GF-D8 (cell line): ENCODE data around the gene DIDO1.
"Not testable (repeated sequence)": the region's sequence is repeated elsewhere in the genome, so short reads cannot be mapped to it uniquely, and the experiment has no call there.

Experiments used
- DNase-seq: peaks from one replicate; lab custom pipeline; 2025; lab: John Stamatoyannopoulos, UW

DIDO1 gene

DNA sequence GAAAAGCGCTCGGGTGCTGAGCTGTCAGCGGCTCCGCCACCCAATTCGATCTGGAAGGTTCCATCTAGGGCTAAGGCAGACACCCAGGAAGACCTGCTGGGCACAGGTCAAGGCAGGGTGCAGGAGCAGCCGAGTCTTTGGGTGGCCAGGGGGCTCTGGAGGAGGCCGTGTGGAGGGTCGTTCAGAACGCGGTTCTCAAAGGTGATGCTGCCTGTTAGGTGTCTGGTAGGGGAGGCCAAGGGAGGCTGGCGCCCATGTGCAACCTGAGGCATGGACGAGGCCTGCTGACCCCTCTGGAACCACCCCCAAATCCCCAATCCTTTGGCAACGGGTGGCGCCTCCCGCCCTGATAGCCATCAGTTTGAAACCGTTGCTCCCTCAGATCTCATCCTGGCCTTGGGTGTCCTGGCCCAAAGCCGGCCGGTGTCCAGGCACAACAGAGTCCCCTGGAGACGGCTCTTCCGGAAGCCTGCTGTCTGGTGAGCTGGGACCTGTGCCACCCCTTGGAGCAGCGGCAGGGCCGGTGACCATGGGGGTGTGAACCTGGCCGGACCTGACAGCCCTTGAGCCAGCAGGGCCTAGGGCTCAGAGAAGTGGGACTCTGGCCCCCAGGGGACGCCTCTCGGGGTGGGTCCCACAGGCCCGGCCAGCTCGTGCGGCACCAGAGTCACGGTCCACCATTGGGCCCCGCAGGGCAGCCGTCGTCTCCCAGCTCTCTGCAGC lies 36.7 kb upstream of the DIDO1 start:
- no peak for DNase-seq

- no peak for DNase-seq
These were observed 36.0 kb upstream of the DIDO1 start for GRCh38 chr20:62962221-62962879.

DNA sequence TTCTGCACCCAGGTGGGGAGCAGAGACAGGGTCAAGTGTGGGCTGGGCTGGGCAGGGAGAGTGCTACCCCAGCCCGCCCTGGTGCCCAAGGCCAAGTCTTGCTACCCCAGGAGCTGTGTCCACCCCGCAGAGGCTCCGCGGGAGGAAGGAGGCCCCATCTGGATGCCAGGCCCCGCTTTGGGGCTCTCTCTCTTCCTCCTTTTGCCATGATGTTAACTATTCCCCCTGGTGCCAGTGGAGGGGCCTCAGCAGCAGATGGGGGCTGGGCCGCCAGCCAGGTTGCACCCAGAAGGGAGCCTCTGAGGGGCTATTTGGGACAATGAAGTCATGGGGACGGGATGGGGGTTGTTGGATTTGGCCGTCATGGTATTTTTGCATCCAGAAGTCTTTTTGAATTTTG lies 35.5 kb upstream of the DIDO1 start:
- no peak for DNase-seq

DNA sequence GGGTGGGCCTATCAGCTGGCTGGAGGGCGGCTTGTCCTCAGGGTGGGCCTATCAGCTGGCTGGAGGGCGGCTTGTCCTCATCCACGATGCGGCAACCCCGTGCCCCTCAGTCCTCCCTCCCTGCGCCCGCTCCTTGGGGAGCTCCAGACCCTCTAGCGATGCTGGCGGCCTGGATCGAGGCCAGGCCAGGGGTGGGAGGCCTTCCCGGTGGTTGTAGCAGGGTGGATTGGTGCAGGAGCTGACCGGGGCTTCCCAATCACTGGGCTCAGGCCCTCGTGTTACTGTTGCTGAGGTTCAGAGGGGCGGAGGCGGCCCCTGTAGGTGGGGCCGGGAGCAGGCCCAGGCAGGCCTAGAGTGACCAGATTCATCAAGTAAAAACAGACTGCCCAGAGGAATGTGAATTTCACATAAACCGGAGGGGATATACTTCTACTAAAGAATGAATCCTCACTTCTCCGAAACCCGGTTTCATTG lies 35.0 kb upstream of the DIDO1 start:
- DNase-seq, result no peak

- DNase-seq, result not testable (repeated sequence)
These were observed 34.4 kb upstream of the DIDO1 start for GRCh38 chr20:62960446-62961309.

- no peak for DNase-seq
These were observed 33.7 kb upstream of the DIDO1 start for GRCh38 chr20:62959998-62960436.

DNA sequence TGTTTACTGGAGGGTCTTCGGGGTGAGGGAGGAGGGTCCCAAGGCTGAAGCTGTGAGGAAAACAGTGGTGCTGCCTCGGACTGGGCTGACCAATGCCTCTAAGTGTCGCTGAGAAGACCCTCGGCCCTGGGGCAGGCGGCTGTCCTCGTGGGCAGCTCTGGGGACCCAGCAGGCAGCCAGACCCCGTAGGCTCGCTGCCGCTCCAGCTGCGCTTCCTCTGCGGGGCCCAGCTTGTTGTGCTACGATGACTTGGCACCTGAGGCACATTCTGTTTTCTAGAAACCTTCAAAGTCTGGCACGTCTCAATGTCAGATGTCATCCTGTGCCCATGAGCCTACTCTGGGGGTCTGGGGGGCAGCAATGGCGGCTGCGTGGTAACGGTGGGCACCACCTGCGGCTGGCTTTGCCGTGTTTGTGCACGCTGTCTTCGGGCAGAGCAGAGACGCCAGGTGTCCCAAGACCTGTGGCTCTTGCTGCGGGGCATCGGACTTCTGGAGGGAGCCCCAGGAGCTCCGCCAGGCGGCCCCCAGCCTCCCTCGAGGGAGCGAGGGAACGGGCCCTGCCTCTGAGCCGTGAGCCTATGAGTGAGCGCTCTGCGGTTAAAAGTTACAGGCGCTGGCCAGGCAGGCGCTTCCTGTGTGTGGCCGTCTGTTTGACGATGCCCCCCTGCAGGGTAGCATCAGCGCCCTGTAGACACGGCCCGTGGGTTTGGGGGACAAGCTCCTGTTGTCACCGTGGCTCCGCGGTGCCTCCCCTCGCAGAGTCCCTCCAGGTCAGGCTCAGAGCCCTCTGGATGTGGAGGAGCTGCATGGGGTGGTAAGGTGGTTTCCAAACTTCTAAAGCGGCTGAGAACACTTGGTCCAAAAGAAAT lies 33.0 kb upstream of the DIDO1 start:
- DNase-seq, result no peak

DNA sequence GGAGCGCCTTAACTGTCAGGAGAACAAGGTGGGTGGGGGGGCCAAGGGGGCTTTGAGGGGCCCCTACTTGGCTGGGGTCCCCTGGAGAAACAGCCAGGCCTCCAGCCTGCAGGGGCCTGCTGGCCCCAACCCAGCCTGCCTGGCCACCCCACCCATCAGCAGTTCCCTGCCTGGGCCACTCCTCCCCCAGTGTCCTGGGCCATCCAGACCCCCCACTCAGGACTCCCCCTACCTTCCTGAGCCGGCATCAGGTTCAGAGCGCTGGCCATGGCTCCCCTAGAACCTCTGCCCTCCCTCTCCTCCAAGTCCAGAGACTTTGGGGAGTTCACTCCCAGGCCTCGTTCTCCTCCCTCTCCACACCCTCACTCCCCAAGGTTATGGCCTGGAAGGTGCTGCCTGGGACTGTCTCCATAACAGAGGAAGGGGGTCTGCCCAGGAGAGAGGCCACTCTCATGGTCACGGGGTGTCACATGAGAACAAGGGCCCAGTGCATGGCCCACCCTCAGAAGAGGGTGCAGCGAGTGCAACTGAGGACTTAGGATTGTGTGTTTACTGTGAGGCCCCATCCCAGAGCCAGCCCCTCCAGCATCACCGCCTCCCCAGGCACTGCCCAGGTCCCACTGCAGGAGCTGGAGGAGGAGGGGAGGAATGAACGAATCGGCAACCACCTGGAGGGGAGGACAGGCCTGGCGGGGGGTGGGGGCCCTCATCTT lies 32.2 kb upstream of the DIDO1 start:
- DNase-seq, result no peak

- DNase-seq, result no peak
These were observed 31.1 kb upstream of the DIDO1 start for GRCh38 chr20:62957136-62958117.

DNA sequence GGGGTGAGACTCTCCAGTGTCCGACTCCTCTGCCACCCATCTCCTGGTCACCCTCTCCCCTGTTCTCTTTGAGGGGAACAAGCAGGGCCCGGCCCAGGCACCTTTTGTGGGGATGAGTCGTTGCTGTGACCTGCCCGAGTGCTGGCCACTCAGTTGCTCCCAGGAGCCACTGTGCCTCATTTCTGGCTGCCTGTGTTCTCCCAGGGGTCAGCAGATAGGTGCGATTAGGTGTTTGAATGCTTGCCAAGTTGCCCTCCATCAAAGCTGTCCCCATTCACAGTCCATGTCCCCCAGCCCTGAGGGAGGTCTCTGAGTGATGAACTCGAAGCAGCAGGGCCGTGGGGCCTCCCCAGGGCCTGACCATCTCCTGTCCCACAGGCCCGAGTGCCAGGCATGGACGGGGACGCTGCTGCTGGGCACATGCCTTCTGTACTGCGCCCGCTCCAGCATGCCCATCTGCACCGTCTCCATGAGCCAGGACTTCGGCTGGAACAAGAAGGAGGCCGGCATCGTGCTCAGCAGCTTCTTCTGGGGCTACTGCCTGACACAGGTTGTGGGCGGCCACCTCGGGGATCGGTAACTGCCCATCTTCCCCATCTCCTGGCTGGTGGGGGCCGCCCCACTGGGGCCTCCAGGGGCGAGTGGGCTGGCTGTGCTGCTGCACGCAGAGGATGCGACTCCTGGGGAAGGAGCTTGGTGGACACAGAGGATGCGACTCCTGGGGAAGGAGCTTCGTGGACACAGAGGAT lies 30.3 kb upstream of the DIDO1 start:
- DNase-seq, result no peak

- DNase-seq, result no peak
These were observed 29.4 kb upstream of the DIDO1 start for GRCh38 chr20:62955519-62956386.

GRCh38 chr20:62953839-62954703 lies 27.8 kb upstream of the DIDO1 start:
- peak; percentile 94 for DNase-seq

GRCh38 chr20:62952968-62953838 lies 26.9 kb upstream of the DIDO1 start:
- no peak for DNase-seq

GRCh38 chr20:62952373-62952967 lies 26.2 kb upstream of the DIDO1 start, which contains the start of gene SLC17A9:
TSS of gene SLC17A9 (plus strand) at chr20:62952709. CDS start at chr20:62952831, 122 bp downstream.
- DNase-seq, result peak; percentile 71

DNA sequence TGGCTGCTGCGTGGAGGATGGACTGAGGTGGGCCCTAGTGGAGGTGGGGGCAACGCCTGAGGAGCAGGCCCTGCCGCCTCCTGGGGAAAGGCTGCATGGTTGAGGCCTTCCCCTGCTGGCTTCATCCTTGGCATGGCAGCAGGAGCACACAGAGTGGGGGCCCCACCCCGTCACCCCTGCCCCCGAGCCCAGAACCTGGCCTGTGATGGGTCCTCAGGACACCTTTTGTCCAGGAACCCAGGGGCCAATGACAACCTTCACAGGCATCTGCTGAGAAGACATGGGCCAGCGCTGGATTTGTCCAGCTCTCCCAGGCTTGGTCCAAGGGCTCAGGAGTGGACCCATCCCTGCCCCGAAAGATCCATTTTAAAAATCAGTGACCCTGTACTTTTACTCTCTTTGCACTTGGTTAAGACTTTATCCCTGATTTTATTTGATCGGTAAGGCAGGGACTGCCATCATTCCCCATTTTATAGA lies 25.6 kb upstream of the DIDO1 start:
- no peak for DNase-seq
